MM.1S (cell line): ENCODE measurements around the gene NDUFB10.

Source experiments
- DNase-seq: peaks from one replicate; pipeline ENCODE4 v3.0.0-alpha.2; 2015
- H2AFZ ChIP-seq: fragments of 300-600 bp; sonication (generic); 2 replicates; pipeline ENCODE4 v1.6.0; 2016; ENCODE audit warnings: antibody characterized with exemption, low read length
- H3F3A ChIP-seq: fragments of 300-600 bp; sonication (generic); 2 replicates; pipeline ENCODE4 v1.6.1; 2016; ENCODE audit warnings: mild to moderate bottlenecking, antibody characterized with exemption, low read length, moderate library complexity, mixed read lengths; ENCODE audit not compliant: insufficient read depth
- H3K27ac ChIP-seq: fragments of 300-600 bp; sonication (generic); 2 replicates; pipeline ENCODE4 v1.5.1; 2016; ENCODE audit warnings: mild to moderate bottlenecking, low read length
- H3K27me3 ChIP-seq: fragments of 300-600 bp; sonication (generic); replicated peaks from 2 replicates; pipeline ENCODE4 v1.6.0; 2016; ENCODE audit warnings: low read length; ENCODE audit not compliant: insufficient read depth
- H3K36me3 ChIP-seq: fragments of 300-600 bp; sonication (generic); replicated peaks from 2 replicates; pipeline ENCODE4 v1.6.1; 2016; ENCODE audit warnings: mild to moderate bottlenecking, low read length, mixed read lengths; ENCODE audit not compliant: insufficient read depth
- H3K4me1 ChIP-seq: fragments of 300-600 bp; sonication (generic); 2 replicates; pipeline ENCODE4 v1.6.1; 2016; ENCODE audit warnings: low read length, mixed read lengths
- H3K4me2 ChIP-seq: fragments of 300-600 bp; sonication (generic); 2 replicates; pipeline ENCODE4 v1.6.0; 2016; ENCODE audit warnings: low read depth, low read length
- H3K4me3 ChIP-seq: fragments of 300-600 bp; sonication (generic); 2 replicates; pipeline ENCODE4 v1.5.1; 2016; ENCODE audit warnings: low read length, mixed read lengths
- H3K79me2 ChIP-seq: fragments of 300-600 bp; sonication (generic); 2 replicates; pipeline ENCODE4 v1.6.1; 2016; ENCODE audit warnings: mixed run types, low read length, mixed read lengths
- H3K9ac ChIP-seq: fragments of 300-600 bp; sonication (generic); 2 replicates; pipeline ENCODE4 v1.6.1; 2016; ENCODE audit warnings: low read length, mixed read lengths
- H3K9me2 ChIP-seq: fragments of 300-600 bp; sonication (generic); replicated peaks from 2 replicates; pipeline ENCODE4 v1.6.1; 2016; ENCODE audit warnings: mild to moderate bottlenecking, low read length, mixed read lengths; ENCODE audit not compliant: insufficient read depth
- H3K9me3 ChIP-seq: fragments of 300-600 bp; sonication (generic); replicated peaks from 2 replicates; pipeline ENCODE4 v1.6.1; 2016; ENCODE audit warnings: mild to moderate bottlenecking, low read length, mixed read lengths; ENCODE audit not compliant: insufficient read depth
- H4K20me1 ChIP-seq: fragments of 300-600 bp; sonication (generic); 2 replicates; pipeline ENCODE4 v1.6.1; 2016; ENCODE audit warnings: mild to moderate bottlenecking, low read length, moderate library complexity, mixed read lengths; ENCODE audit not compliant: insufficient read depth
- EZH2 ChIP-seq: fragments of 300-600 bp; sonication (generic); optimal IDR thresholded peaks from 2 replicates; pipeline ENCODE3; 2017; ENCODE audit warnings: low read depth, mild to moderate bottlenecking, antibody characterized with exemption, low read length, mixed read lengths
- EZH2phosphoT487 ChIP-seq: fragments of 300-600 bp; sonication (generic); IDR thresholded peaks from 2 replicates; pipeline ENCODE4 v1.6.1; 2018; ENCODE audit warnings: antibody characterized with exemption, low read length
- TF ChIP-seq, protein P1 (sequence below): fragments of 300-600 bp; sonication (generic); IDR thresholded peaks from 2 replicates; pipeline ENCODE4 v1.5.1; 2016; ENCODE audit warnings: antibody characterized with exemption, low read length, mixed read lengths

Gene NDUFB10

DNA sequence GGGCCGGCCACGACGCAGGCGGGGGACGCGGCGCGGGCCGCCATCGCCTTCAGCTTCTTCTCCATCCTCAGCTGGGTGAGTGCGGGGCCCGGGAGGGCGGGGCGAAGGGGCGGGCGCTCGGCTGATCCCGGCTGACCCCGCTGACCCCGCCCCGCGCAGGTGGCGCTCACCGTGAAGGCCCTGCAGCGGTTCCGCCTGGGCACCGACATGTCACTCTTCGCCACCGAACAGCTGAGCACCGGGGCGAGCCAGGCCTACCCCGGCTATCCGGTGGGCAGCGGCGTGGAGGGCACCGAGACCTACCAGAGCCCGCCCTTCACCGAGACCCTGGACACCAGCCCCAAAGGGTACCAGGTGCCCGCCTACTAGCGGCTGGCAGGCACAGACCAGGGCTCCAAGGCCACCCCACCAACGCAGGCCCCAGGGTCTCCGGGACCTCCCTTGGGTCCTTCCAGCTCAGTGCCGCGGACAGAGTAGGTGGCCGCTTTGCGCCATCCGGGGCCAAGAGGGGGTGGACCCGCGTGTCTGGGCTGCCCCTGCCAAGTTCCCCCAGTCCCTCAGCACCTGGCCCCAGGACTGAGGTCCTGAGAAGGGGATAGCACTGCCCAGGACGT is 33.5 kb downstream of the NDUFB10 start:
- H3K27ac ChIP-seq: no peak overlapping the region

DNA sequence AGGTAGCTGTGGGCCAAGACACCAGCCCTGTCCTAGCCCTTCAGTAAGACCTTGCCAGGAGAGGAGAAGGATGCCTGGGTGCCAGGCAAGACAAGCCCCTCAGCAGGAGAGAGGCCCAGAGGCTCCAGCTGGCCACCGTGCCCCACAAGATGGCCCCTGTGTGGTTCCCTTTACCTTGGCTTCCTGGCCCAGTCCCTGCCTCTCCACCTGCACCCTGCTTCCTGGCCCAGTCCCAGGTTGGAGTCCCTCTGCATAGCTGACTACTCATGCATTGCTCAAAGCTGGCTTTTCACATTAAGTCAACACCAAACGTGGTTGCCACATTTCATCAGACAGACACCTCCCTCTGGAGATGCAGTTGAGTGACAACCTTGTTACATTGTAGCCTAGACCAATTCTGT is 34.4 kb downstream of the NDUFB10 start:
- H3F3A ChIP-seq: peaks cover 13% of the 10 kb centered on the region
- H2AFZ ChIP-seq: no peak overlapping the region
- no peaks in the 10 kb centered on the region for H3K36me3 ChIP-seq
- no peak for DNase-seq
- H3K9ac ChIP-seq: no peak overlapping the region
- no peaks in the 10 kb centered on the region for H3K9me2 ChIP-seq
- H3K9me3 ChIP-seq: no peaks in the 10 kb centered on the region
- H4K20me1 ChIP-seq: no peaks in the 10 kb centered on the region
- TF ChIP-seq EZH2 (no peak), EZH2phosphoT487 (no peak)
- TF ChIP-seq, protein P1, sequence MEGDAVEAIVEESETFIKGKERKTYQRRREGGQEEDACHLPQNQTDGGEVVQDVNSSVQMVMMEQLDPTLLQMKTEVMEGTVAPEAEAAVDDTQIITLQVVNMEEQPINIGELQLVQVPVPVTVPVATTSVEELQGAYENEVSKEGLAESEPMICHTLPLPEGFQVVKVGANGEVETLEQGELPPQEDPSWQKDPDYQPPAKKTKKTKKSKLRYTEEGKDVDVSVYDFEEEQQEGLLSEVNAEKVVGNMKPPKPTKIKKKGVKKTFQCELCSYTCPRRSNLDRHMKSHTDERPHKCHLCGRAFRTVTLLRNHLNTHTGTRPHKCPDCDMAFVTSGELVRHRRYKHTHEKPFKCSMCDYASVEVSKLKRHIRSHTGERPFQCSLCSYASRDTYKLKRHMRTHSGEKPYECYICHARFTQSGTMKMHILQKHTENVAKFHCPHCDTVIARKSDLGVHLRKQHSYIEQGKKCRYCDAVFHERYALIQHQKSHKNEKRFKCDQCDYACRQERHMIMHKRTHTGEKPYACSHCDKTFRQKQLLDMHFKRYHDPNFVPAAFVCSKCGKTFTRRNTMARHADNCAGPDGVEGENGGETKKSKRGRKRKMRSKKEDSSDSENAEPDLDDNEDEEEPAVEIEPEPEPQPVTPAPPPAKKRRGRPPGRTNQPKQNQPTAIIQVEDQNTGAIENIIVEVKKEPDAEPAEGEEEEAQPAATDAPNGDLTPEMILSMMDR: no peak
- H3K27ac ChIP-seq: no peak overlapping the region
- H3K4me2 ChIP-seq: no peak overlapping the region
- peaks cover 16% of the 10 kb centered on the region for H3K4me1 ChIP-seq
- no peak overlapping the region for H3K4me3 ChIP-seq
- no peaks in the 10 kb centered on the region for H3K79me2 ChIP-seq
- H3K27me3 ChIP-seq: peaks cover 8% of the 10 kb centered on the region

More for the DNA sequence above, 33.5 kb downstream of the NDUFB10 start:
- H3K4me2 ChIP-seq: no peak overlapping the region
- no peaks in the 10 kb centered on the region for H3K79me2 ChIP-seq
- no peaks in the 10 kb centered on the region for H3K36me3 ChIP-seq
- H3F3A ChIP-seq: peaks cover 13% of the 10 kb centered on the region
- no peak for DNase-seq
- H3K9me3 ChIP-seq: no peaks in the 10 kb centered on the region
- no peaks in the 10 kb centered on the region for H4K20me1 ChIP-seq
- H2AFZ ChIP-seq: no peak overlapping the region
- H3K27me3 ChIP-seq: peaks cover 8% of the 10 kb centered on the region
- peaks cover 16% of the 10 kb centered on the region for H3K4me1 ChIP-seq
- no peak overlapping the region for H3K4me3 ChIP-seq
- H3K9me2 ChIP-seq: no peaks in the 10 kb centered on the region
- H3K9ac ChIP-seq: no peak overlapping the region
- TF ChIP-seq, protein P1: no peak
- TF ChIP-seq EZH2 (no peak), EZH2phosphoT487 (no peak)

DNA sequence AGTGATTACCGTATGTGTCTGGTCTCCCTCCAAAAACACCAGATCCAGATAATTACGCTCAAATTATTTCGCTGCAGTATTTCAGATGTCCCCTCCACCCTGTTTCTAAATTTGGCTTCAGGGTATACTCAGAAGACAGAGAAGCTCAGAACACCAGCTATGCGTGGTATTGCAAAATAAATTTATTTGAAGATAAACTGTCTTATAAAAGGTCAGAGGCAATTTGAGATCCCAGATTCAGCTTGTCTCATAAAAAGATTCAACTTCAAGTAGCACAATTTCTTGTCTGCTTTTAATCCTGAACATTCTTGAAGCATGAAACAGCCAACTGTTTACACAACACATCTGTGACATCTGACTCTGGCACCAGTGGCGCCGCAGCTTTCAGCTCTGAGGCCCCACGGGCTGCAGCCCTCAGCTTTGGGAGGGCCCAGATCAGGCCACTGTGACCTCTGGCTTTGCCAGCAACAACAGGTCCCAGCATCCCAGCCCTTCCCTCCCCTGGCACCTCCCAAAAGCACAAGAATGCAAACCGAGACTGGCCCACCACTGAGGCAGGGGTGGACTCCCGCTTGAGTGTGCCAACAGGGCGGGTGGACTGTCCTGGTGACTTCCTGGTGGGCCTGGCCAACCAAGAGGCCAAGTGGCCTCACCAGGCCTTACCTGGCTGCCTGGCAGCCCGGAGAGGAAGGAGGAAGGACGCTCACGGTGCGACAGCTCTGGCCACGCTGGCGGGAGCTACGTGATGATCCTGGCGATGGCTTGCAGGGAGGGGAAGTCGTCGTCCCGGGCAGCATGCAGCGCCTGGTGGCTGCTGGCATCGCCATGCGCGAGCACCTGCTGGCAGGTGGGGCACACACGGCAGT is 38.4 kb downstream of the NDUFB10 start:
- no peaks in the 10 kb centered on the region for H3K27me3 ChIP-seq
- H3K4me2 ChIP-seq: no peak overlapping the region
- DNase-seq: no peak
- no peaks in the 10 kb centered on the region for H3K36me3 ChIP-seq
- TF ChIP-seq EZH2phosphoT487 (no peak), EZH2 (no peak)
- TF ChIP-seq, protein P1: no peak
- H2AFZ ChIP-seq: no peak overlapping the region
- H3K9me3 ChIP-seq: no peaks in the 10 kb centered on the region
- H3K9ac ChIP-seq: no peak overlapping the region
- no peaks in the 10 kb centered on the region for H4K20me1 ChIP-seq
- peaks cover under 1% of the 10 kb centered on the region; the same call in 1 of the 2 replicates for H3K79me2 ChIP-seq
- H3K4me3 ChIP-seq: no peak overlapping the region
- no peak overlapping the region for H3K27ac ChIP-seq
- no peaks in the 10 kb centered on the region for H3K4me1 ChIP-seq
- no peaks in the 10 kb centered on the region for H3K9me2 ChIP-seq
- H3F3A ChIP-seq: peaks cover 8% of the 10 kb centered on the region; the same call in 1 of the 2 replicates
